ENCODE measurements around the gene GHRHR.

Gene GHRHR

DNA sequence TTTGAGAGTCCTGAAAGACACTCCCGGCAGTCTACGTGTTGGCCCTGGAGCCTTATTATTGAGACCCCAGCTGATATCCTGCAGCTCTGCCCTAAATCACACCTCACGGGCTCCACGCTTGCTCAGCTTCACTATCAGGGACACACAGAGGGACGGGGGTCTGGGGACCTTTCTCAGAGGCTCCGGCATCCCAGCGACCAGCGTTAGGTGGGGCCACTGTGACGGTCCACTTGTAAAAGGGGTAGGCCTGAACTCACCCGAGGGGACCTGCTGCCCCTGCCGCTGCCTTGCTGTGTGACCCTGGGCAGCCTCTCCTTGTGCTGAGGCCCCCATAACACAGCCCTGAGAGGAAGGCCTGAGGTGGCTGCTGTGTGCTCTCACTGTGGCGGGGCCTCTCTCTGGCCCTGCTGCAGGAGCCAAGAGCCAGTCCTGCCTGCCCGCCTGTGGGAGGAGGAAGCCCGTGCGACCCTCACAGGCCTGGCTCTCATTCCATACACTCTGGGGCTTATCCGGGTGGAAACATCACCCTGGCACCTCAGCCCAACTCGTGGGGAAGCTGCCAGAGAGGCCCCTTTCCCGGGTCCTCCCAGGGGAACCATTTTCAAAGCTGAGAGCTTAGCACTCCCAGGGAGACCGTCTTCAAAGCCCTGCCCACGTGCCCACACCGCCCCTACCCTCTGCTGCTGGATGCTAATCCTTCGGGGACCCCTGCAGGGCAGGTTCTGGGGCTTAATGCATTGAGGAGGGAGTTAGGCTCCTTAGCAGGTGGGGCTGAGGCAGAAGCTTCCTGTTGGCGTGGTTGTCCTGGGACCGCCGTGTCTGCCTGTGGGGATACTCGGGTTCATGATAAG lies 30.4 kb upstream of the GHRHR start:
- DNase-seq (ENCODE audit: low read depth) = no peak
- no peak overlapping the region for H3K4me3 ChIP-seq (ENCODE audit: low read depth, low read length)
- TF ChIP-seq, protein P1, sequence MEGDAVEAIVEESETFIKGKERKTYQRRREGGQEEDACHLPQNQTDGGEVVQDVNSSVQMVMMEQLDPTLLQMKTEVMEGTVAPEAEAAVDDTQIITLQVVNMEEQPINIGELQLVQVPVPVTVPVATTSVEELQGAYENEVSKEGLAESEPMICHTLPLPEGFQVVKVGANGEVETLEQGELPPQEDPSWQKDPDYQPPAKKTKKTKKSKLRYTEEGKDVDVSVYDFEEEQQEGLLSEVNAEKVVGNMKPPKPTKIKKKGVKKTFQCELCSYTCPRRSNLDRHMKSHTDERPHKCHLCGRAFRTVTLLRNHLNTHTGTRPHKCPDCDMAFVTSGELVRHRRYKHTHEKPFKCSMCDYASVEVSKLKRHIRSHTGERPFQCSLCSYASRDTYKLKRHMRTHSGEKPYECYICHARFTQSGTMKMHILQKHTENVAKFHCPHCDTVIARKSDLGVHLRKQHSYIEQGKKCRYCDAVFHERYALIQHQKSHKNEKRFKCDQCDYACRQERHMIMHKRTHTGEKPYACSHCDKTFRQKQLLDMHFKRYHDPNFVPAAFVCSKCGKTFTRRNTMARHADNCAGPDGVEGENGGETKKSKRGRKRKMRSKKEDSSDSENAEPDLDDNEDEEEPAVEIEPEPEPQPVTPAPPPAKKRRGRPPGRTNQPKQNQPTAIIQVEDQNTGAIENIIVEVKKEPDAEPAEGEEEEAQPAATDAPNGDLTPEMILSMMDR (conservative IDR thresholded peaks at IDR 0.05; ENCODE audit: low read depth, low read length) = no peak

DNA sequence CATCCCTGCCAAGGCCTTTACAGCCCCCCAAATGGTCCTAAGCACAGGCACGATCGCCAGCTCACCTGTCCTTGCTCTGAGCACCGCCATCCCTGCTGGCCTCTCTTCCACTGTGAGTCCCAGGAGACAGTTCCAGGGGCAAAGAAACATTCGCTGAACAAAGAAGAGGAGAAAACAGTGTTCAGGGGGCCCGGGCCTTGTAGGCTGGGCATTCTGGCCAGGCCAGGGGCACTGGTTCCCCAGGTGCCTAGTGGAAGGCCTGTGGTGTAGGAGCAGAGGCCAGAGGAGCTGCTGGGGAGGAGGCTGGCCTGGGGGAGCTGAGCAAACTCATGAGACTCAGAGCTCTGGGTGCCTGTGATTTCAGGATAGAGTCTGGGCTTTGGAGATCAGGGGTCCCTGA lies 29.5 kb upstream of the GHRHR start:
- no peak overlapping the region for H3K4me3 ChIP-seq (ENCODE audit: low read depth, low read length)
- no peak for DNase-seq (ENCODE audit: low read depth)
- TF ChIP-seq, protein P1 (conservative IDR thresholded peaks at IDR 0.05; ENCODE audit: low read depth, low read length) = no peak

DNA sequence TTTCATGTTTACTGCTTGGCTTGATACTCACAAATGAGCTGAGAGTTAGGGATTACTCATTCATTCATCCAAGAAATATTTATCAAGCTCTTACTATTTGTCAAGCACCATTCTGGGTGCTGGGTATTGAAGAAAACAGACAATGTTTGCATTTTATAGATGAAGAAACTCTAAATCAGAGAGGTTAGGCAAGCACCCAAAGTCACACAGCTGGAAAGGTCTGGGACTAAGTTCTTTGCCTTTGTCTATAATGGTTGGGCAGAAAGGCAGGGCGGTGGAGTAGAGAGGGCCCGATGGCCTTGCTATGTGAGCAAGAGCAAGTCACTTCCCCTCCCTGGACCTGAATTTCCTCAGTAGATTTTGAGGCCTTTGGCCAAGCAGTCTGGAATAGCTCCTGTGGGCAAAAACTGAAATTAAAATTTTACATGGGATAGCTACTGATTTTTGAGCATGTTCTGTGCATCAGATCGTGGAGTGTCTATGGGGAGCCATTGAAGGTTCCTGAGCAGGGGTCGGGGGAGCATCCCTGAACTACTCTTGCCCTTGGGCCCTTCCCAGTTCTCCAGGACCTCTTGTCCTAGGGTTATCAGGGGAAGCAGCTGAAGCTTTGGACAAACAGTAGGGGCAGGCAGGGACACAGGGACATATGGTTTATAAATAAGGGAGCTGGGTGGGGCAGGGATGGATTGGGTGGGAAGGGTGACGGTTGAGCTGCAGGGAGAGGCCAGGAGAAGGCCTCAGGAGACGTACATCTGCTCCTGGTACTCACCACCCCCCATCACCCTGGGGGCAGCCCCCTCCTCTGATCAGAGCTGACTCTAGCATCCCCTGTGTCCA lies 28.8 kb upstream of the GHRHR start:
- TF ChIP-seq, protein P1 (conservative IDR thresholded peaks at IDR 0.05; ENCODE audit: low read depth, low read length) = no peak
- H3K4me3 ChIP-seq (ENCODE audit: low read depth, low read length) = no peak overlapping the region
- DNase-seq (ENCODE audit: low read depth) = no peak

GRCh38 chr7:30935569-30935877 lies 28.2 kb upstream of the GHRHR start:
- TF ChIP-seq, protein P1 (conservative IDR thresholded peaks at IDR 0.05; ENCODE audit: low read depth, low read length) = no peak
- H3K4me3 ChIP-seq (ENCODE audit: low read depth, low read length) = no peak overlapping the region
- no peak for DNase-seq (ENCODE audit: low read depth)

DNA sequence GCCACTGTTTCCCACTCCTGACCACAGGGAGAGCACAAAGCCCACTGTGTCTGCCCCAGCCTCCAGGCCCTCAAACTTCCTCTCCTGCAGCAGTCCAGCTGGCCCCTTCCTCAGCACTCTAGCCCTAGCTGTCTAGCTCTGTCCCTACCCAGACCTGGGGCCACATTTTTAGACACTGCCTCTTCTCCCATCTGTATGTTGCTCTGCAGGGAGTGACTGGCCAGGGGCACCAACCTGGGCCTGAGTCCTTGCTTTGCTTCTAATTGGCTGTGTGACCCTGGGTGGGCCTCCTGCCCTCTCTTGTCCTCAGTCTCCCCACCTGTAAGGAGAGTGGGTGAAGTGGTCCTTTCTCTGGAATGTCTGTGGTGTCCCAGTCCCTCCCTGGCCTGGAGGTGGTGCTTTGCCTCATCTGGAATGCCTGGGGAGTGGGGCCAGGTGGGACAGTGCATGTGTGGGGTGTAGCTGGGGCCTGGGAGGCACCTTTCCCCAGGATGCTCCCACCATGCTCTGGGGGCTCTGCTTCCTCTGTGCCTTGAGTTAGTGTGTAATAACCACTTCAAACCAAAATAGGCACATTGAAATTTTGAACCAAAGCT lies 27.0 kb upstream of the GHRHR start:
- no peak for DNase-seq (ENCODE audit: low read depth)
- no peak overlapping the region for H3K4me3 ChIP-seq (ENCODE audit: low read depth, low read length)
- TF ChIP-seq, protein P1 (conservative IDR thresholded peaks at IDR 0.05; ENCODE audit: low read depth, low read length) = no peak

GRCh38 chr7:30937416-30937815 lies 26.3 kb upstream of the GHRHR start:
- H3K4me3 ChIP-seq (ENCODE audit: low read depth, low read length) = no peak overlapping the region
- TF ChIP-seq, protein P1 (conservative IDR thresholded peaks at IDR 0.05; ENCODE audit: low read depth, low read length) = no peak
- DNase-seq (ENCODE audit: low read depth) = no peak
